Measurements from ENCODE around the gene APOL4.
"Not testable (repeated sequence)": the region's sequence is repeated elsewhere in the genome, so short reads cannot be mapped to it uniquely, and the experiment has no call there.

Gene APOL4

DNA sequence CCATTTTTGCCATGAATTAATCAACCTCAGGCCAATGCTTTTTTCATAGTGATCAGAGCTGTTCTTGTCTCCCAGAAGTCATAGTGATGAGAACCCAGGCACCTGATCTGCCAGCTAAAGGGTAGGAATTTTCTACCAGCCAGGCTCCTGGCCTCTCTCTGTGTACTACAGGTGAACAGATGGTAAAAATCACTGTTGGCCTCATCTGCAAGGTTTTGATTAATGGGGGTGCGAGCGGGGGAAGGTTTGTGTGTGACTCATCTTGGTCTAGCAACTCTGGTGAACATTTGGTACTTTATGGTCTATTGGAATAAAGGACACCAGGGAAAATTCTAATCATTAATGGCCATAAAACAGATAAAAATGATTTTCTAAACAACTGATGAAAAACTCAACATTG is 14.4 kb upstream of the APOL4 start:
- no peaks in the 10 kb centered on the region for H3K27me3 ChIP-seq (ENCODE audit: insufficient read depth, low read length, poor library complexity)
- H3K4me3 ChIP-seq (ENCODE audit: low read length) = no peak overlapping the region
- H3K18ac ChIP-seq (ENCODE audit: low read length) = no peak overlapping the region

DNA sequence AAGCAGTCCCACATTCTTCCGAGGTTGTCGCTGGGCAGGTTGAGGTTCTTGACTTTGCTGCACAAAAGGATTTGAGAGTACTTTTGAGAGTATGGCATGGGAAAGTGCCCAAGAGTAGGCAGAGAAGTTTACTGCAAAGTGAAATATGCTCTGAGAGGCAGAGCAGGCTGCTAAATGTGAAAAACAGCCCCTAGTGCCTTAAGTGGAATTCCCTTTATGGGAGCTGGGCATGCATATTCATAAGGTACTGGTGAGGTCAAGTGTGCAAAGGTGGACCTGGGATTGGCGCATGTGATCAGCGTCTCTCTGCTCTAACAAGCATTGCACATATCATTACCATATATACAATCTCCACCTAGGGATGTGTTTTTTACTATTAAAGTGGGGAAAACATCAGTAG is 12.0 kb upstream of the APOL4 start:
- Histone ChIP-seq H2BK5ac (ENCODE audit: low read length) (no peak overlapping the region), H3K9ac (ENCODE audit: low read length) (no peak overlapping the region), H4K5ac (ENCODE audit: low read length) (no peak overlapping the region), H3K79me1 (ENCODE audit: low read length) (no peaks in the 10 kb centered on the region), H3K4me3 (ENCODE audit: low read length) (no peak overlapping the region), H3K36me3 (ENCODE audit: control insufficient read depth, insufficient read depth, low read length) (no peaks in the 10 kb centered on the region), H3K56ac (ENCODE audit: low read length) (no peak overlapping the region), H3K4ac (ENCODE audit: low read depth, low read length) (no peak overlapping the region), H2AK5ac (ENCODE audit: low read length) (no peak overlapping the region), H3K4me2 (ENCODE audit: low read length) (no peak overlapping the region), H4K8ac (ENCODE audit: low read depth, low read length) (no peak overlapping the region), H3K27me3 (ENCODE audit: insufficient read depth, low read length, poor library complexity) (no peaks in the 10 kb centered on the region), H2BK120ac (ENCODE audit: low read depth, low read length) (no peak overlapping the region), H3K4me1 (ENCODE audit: control insufficient read depth, low read depth, low read length) (no peaks in the 10 kb centered on the region), H3K79me2 (ENCODE audit: control insufficient read depth, insufficient read depth, low read length) (no peaks in the 10 kb centered on the region), H3K23ac (ENCODE audit: low read length) (no peak overlapping the region), H3K18ac (ENCODE audit: low read length) (no peak overlapping the region), H2BK15ac (replicated peaks; ENCODE audit: low read depth) (no peak overlapping the region), H3K27ac (ENCODE audit: low read depth, low read length) (no peak overlapping the region)
- WGBS (ENCODE audit: extremely low coverage, insufficient coverage, low lambda C conversion rate) = no CpG with 5 or more reads among the region's 4 CpGs
- no peak for DNase-seq

More for the DNA sequence above, 14.4 kb upstream of the APOL4 start:
- Histone ChIP-seq H4K8ac (ENCODE audit: low read depth, low read length) (no peak overlapping the region), H3K56ac (ENCODE audit: low read length) (no peak overlapping the region), H3K79me1 (ENCODE audit: low read length) (no peaks in the 10 kb centered on the region), H3K9ac (ENCODE audit: low read length) (no peak overlapping the region), H3K27ac (ENCODE audit: low read depth, low read length) (no peak overlapping the region), H2BK5ac (ENCODE audit: low read length) (no peak overlapping the region), H3K79me2 (ENCODE audit: control insufficient read depth, insufficient read depth, low read length) (no peaks in the 10 kb centered on the region), H3K4me2 (ENCODE audit: low read length) (no peak overlapping the region), H4K5ac (ENCODE audit: low read length) (no peak overlapping the region), H2BK15ac (replicated peaks; ENCODE audit: low read depth) (no peak overlapping the region), H2BK120ac (ENCODE audit: low read depth, low read length) (no peak overlapping the region), H2AK5ac (ENCODE audit: low read length) (no peak overlapping the region), H3K36me3 (ENCODE audit: control insufficient read depth, insufficient read depth, low read length) (no peaks in the 10 kb centered on the region), H3K4ac (ENCODE audit: low read depth, low read length) (no peak overlapping the region), H3K4me1 (ENCODE audit: control insufficient read depth, low read depth, low read length) (no peaks in the 10 kb centered on the region), H3K23ac (ENCODE audit: low read length) (no peak overlapping the region)
- no peak for DNase-seq
- WGBS (ENCODE audit: extremely low coverage, insufficient coverage, low lambda C conversion rate) = no CpG with 5 or more reads among the region's 2 CpGs

DNA sequence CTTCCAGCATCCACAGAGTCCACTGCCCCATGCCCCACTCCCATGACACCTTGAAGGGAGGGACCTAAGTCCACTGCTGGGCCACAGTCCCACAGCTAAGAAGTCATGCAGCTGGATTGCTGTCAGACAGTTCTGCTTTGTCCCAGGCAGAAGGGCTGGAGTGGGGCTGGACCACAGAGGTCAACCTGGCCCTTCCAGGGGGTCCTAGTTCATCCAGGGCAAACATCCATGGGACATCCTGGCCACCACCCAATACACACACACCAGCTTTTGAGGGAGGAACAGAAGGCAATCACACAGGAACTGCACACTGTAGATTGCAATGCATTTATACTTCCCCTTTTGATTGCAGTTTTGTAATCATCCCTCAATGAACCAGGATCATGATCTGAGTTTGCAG is 11.3 kb upstream of the APOL4 start:
- H3K18ac ChIP-seq (ENCODE audit: low read length) = no peak overlapping the region
- no peak overlapping the region for H4K5ac ChIP-seq (ENCODE audit: low read length)
- no peak overlapping the region for H3K9ac ChIP-seq (ENCODE audit: low read length)
- no peak overlapping the region for H4K8ac ChIP-seq (ENCODE audit: low read depth, low read length)
- no peaks in the 10 kb centered on the region for H3K79me1 ChIP-seq (ENCODE audit: low read length)
- H2BK15ac ChIP-seq (replicated peaks; ENCODE audit: low read depth) = no peak overlapping the region
- no peak overlapping the region for H3K4me3 ChIP-seq (ENCODE audit: low read length)
- H3K4me2 ChIP-seq (ENCODE audit: low read length) = no peak overlapping the region
- H3K4me1 ChIP-seq (ENCODE audit: control insufficient read depth, low read depth, low read length) = no peaks in the 10 kb centered on the region
- H3K27ac ChIP-seq (ENCODE audit: low read depth, low read length) = no peak overlapping the region
- H3K4ac ChIP-seq (ENCODE audit: low read depth, low read length) = no peak overlapping the region
- H2AK5ac ChIP-seq (ENCODE audit: low read length) = no peak overlapping the region
- no peaks in the 10 kb centered on the region for H3K36me3 ChIP-seq (ENCODE audit: control insufficient read depth, insufficient read depth, low read length)
- no peak overlapping the region for H2BK120ac ChIP-seq (ENCODE audit: low read depth, low read length)
- H3K23ac ChIP-seq (ENCODE audit: low read length) = no peak overlapping the region
- no peak for DNase-seq
- H3K27me3 ChIP-seq (ENCODE audit: insufficient read depth, low read length, poor library complexity) = no peaks in the 10 kb centered on the region
- H3K56ac ChIP-seq (ENCODE audit: low read length) = no peak overlapping the region
- no peaks in the 10 kb centered on the region for H3K79me2 ChIP-seq (ENCODE audit: control insufficient read depth, insufficient read depth, low read length)
- H2BK5ac ChIP-seq (ENCODE audit: low read length) = no peak overlapping the region

DNA sequence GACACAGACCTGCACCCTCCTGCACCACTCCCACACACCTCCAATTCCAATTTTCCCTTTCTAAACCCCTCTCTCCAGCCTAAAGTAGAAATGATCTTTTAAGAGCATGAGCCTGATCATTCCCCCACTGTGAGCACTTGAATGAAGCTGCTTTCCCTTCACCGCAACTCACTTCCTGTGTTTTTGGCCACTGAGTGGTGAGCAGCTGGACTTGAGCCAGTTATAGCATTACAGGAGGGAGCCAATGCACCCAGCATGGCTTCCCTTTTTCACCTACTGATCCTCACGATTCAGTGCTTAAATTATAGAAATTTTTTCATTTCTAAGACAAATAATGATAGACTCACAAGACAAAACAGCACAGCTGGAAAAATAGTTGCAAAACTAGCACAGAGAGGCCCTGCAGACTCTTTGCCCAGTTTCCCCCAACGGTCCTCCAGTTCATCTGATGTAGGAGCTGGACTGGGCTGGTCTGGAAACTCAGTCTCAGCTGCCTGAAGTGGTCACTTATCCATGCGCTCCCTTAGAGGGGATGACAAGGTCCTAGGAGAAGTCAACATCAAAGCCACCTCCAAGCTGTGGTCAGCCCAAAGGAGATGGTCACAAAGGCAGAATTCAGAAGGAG is 9.7 kb upstream of the APOL4 start:
- no peak overlapping the region for H4K8ac ChIP-seq (ENCODE audit: low read depth, low read length)
- no CpG with 5 or more reads among the region's 4 CpGs for WGBS (ENCODE audit: extremely low coverage, insufficient coverage, low lambda C conversion rate)

DNA sequence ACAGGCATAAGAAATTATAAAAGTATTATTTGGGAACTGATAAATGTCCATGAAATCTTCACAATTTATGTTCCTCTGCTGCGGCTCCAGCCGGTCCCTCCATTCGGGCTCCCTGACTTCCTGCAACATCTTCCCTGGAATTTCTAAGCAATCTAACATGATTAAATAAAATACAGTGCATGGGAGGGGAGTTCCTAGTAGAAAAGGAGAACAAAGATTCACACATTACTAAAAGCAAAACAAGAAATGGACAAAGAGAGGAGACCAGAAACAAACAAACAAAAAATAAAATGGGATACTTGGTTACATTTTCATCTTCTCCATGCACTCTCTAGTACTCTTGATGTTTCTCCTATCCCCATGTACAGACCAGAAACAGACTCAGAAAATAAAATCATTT is 8.6 kb upstream of the APOL4 start:
- Histone ChIP-seq H3K79me1 (ENCODE audit: low read length) (no peaks in the 10 kb centered on the region), H3K36me3 (ENCODE audit: control insufficient read depth, insufficient read depth, low read length) (no peaks in the 10 kb centered on the region), H3K9ac (ENCODE audit: low read length) (no peak overlapping the region), H3K4me3 (ENCODE audit: low read length) (no peak overlapping the region), H2BK15ac (replicated peaks; ENCODE audit: low read depth) (no peak overlapping the region), H3K4me2 (ENCODE audit: low read length) (no peak overlapping the region), H4K5ac (ENCODE audit: low read length) (no peak overlapping the region), H3K18ac (ENCODE audit: low read length) (no peak overlapping the region), H2AK5ac (ENCODE audit: low read length) (no peak overlapping the region), H3K4ac (ENCODE audit: low read depth, low read length) (no peak overlapping the region), H3K23ac (ENCODE audit: low read length) (no peak overlapping the region), H3K27ac (ENCODE audit: low read depth, low read length) (no peak overlapping the region), H2BK5ac (ENCODE audit: low read length) (no peak overlapping the region), H3K79me2 (ENCODE audit: control insufficient read depth, insufficient read depth, low read length) (no peaks in the 10 kb centered on the region), H4K8ac (ENCODE audit: low read depth, low read length) (no peak overlapping the region), H3K4me1 (ENCODE audit: control insufficient read depth, low read depth, low read length) (no peaks in the 10 kb centered on the region), H3K56ac (ENCODE audit: low read length) (no peak overlapping the region), H2BK120ac (ENCODE audit: low read depth, low read length) (no peak overlapping the region), H3K27me3 (ENCODE audit: insufficient read depth, low read length, poor library complexity) (no peaks in the 10 kb centered on the region)
- no peak for DNase-seq
- WGBS (ENCODE audit: extremely low coverage, insufficient coverage, low lambda C conversion rate) = no CpG with 5 or more reads among the region's 3 CpGs

More for the DNA sequence above, 9.7 kb upstream of the APOL4 start:
- Histone ChIP-seq H3K36me3 (ENCODE audit: control insufficient read depth, insufficient read depth, low read length) (no peaks in the 10 kb centered on the region), H3K4me1 (ENCODE audit: control insufficient read depth, low read depth, low read length) (no peaks in the 10 kb centered on the region), H3K4ac (ENCODE audit: low read depth, low read length) (no peak overlapping the region), H3K27me3 (ENCODE audit: insufficient read depth, low read length, poor library complexity) (no peaks in the 10 kb centered on the region), H2AK5ac (ENCODE audit: low read length) (no peak overlapping the region), H3K56ac (ENCODE audit: low read length) (no peak overlapping the region), H3K27ac (ENCODE audit: low read depth, low read length) (no peak overlapping the region), H3K79me2 (ENCODE audit: control insufficient read depth, insufficient read depth, low read length) (no peaks in the 10 kb centered on the region), H3K4me3 (ENCODE audit: low read length) (no peak overlapping the region), H3K4me2 (ENCODE audit: low read length) (no peak overlapping the region), H3K18ac (ENCODE audit: low read length) (no peak overlapping the region), H2BK5ac (ENCODE audit: low read length) (no peak overlapping the region), H3K79me1 (ENCODE audit: low read length) (no peaks in the 10 kb centered on the region), H3K23ac (ENCODE audit: low read length) (no peak overlapping the region), H2BK120ac (ENCODE audit: low read depth, low read length) (no peak overlapping the region), H2BK15ac (replicated peaks; ENCODE audit: low read depth) (no peak overlapping the region), H4K5ac (ENCODE audit: low read length) (no peak overlapping the region), H3K9ac (ENCODE audit: low read length) (no peak overlapping the region)
- DNase-seq = no peak

DNA sequence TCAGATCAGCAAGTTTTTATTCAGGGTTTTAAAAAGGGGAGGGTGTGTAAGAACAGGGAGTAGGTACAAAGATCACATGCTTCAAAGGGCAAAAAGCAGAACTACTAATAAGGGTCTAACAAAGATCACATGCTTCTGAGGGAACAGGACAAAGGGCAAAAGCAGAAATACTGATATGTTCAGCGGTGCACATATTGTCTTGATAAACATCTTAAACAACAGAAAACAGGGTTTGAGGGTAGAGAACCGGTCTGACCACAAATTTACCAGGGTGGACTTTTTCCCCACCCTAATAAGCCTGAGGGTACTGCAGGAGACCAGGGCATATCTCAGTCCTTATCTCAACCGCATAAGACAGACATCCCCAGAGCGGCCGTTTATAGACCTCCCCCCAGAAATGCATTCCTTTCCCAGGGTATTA is 7.9 kb upstream of the APOL4 start:
- not testable (repeated sequence) for H3K18ac ChIP-seq (ENCODE audit: low read length); H3K36me3 ChIP-seq (ENCODE audit: control insufficient read depth, insufficient read depth, low read length); H3K79me2 ChIP-seq (ENCODE audit: control insufficient read depth, insufficient read depth, low read length); H2BK5ac ChIP-seq (ENCODE audit: low read length); H3K56ac ChIP-seq (ENCODE audit: low read length); H3K4ac ChIP-seq (ENCODE audit: low read depth, low read length); H3K27me3 ChIP-seq (ENCODE audit: insufficient read depth, low read length, poor library complexity); H2BK15ac ChIP-seq (replicated peaks; ENCODE audit: low read depth); H3K79me1 ChIP-seq (ENCODE audit: low read length); H3K23ac ChIP-seq (ENCODE audit: low read length); H2BK120ac ChIP-seq (ENCODE audit: low read depth, low read length); H4K8ac ChIP-seq (ENCODE audit: low read depth, low read length); H2AK5ac ChIP-seq (ENCODE audit: low read length); H3K4me3 ChIP-seq (ENCODE audit: low read length); H3K4me2 ChIP-seq (ENCODE audit: low read length); H3K27ac ChIP-seq (ENCODE audit: low read depth, low read length); DNase-seq; H4K5ac ChIP-seq (ENCODE audit: low read length); H3K4me1 ChIP-seq (ENCODE audit: control insufficient read depth, low read depth, low read length); H3K9ac ChIP-seq (ENCODE audit: low read length)
- no CpG with 5 or more reads among the region's 5 CpGs for whole genome bisulfite sequencing (ENCODE audit: extremely low coverage, insufficient coverage, low lambda C conversion rate)

All from mesendoderm (in vitro differentiated cells).